Right lobe of liver (tissue), 6 donors: Measurements from ENCODE around the gene DYNLT2. TPM values are rescaled to one million over a fixed set of nuclear protein-coding genes. Genes with fewer than 3 reads are reported as not detected.
"Not testable (repeated sequence)": the region's sequence is repeated elsewhere in the genome, so short reads cannot be mapped to it uniquely, and the experiment has no call there.

ENCODE experiments used
- ATAC-seq, 4 donors: fragments of 200-7000 bp; cut with Tn5 transposase; one replicate each; pipeline ENCODE4 v1.9.1; 2020; ENCODE audit warnings: mild to moderate bottlenecking in 4 of 4, moderate library complexity in 4 of 4
- DNase-seq, 3 donors: peaks; one replicate each; pipeline ENCODE4 v3.0.0-alpha.2; 2020
- H3K27ac ChIP-seq, 3 donors: fragments of 200-600 bp; one replicate each; pipeline ENCODE4 v1.8.0; 2022
- H3K27me3 ChIP-seq, 2 donors: fragments of 200-600 bp; one replicate each; pipeline ENCODE4 v1.8.0; 2022
- H3K36me3 ChIP-seq, 4 donors: fragments of 200-600 bp; sonication (generic) in 1 of 4; one replicate each; pipeline versions ENCODE4 v1.5.1 to v1.8.0; 2017 to 2022; ENCODE audit warnings: control low read depth in 1 of 4
- H3K4me1 ChIP-seq, 4 donors: fragments of 200-600 bp; sonication (generic) in 1 of 4; one replicate each; pipeline versions ENCODE4 v1.5.1 to v1.8.0; 2017 to 2022; ENCODE audit warnings: control low read depth in 1 of 4
- H3K4me3 ChIP-seq, 3 donors: fragments of 200-600 bp; one replicate each; pipeline ENCODE4 v1.8.0; 2022
- H3K9me3 ChIP-seq, 4 donors: fragments of 200-600 bp; sonication (generic) in 1 of 4; one replicate each; pipeline versions ENCODE4 v1.5.1 to v1.8.0; 2017 to 2022; ENCODE audit warnings: control low read depth in 1 of 4
- POLR2A ChIP-seq: fragments of 450-650 bp; IDR thresholded peaks from one replicate; pipeline ENCODE4 v1.6.1; 2017; ENCODE audit warnings: antibody characterized with exemption, mild to moderate bottlenecking
- WGBS: methylation state at CpG from one replicate; pipeline ENCODE4 v1.1.6; 2018; ENCODE audit warnings: low coverage, low lambda C conversion rate; ENCODE audit not compliant: insufficient coverage; ENCODE audit errors: missing lambda C conversion rate; 5-methylcytosine and 5-hydroxymethylcytosine counted together
- intact Hi-C, 2 donors: fragments of 100-400 bp; cut with DNase I; formaldehyde crosslinking; loops; one replicate each; pipeline versions ENCODE4 v1.11.2 to v1.14.1; 2022
- total RNA-seq, 6 experiments: library from RNA; depleted of rRNA in 2 of 6; stranded (reverse); fragments of >200 nt in 2 of 6; fragmentation: NEBNext Ultra II Directional in 3 of 6; extraction: Animal tissue kit (Norgen Biotek cat#: 25700) in 3 of 6; gene quantifications; one replicate each; pipeline versions ENCODE4 v1.1.0 to v1.2.4, GENCODE V29; 2016 to 2023
- TF ChIP-seq, protein P1 (sequence below), 4 donors: fragments of 200-600 bp in 3 of 4; fragments of 450-650 bp in 1 of 4; IDR thresholded peaks; one replicate each; pipeline versions ENCODE4 v1.5.1 to v1.8.0; 2016 to 2022; ENCODE audit warnings: antibody characterized with exemption in 4 of 4, mild to moderate bottlenecking in 2 of 4
- donor health status: DM: no; HTN: yes; CAD: no.
- donor health status: DM: no; HTN: no; CAD: no.
- donor health status: DM: no; HTN: no; CAD: no.
- donor health status: DM: no; HTN: yes; CAD: no.
- donor health status: DM: no; HTN: yes; CAD: no.

The DYNLT2 gene
- total RNA-seq, 6 experiments from 2014 or later: 0.43 to 0.82 (median 0.68) TPM

DNA sequence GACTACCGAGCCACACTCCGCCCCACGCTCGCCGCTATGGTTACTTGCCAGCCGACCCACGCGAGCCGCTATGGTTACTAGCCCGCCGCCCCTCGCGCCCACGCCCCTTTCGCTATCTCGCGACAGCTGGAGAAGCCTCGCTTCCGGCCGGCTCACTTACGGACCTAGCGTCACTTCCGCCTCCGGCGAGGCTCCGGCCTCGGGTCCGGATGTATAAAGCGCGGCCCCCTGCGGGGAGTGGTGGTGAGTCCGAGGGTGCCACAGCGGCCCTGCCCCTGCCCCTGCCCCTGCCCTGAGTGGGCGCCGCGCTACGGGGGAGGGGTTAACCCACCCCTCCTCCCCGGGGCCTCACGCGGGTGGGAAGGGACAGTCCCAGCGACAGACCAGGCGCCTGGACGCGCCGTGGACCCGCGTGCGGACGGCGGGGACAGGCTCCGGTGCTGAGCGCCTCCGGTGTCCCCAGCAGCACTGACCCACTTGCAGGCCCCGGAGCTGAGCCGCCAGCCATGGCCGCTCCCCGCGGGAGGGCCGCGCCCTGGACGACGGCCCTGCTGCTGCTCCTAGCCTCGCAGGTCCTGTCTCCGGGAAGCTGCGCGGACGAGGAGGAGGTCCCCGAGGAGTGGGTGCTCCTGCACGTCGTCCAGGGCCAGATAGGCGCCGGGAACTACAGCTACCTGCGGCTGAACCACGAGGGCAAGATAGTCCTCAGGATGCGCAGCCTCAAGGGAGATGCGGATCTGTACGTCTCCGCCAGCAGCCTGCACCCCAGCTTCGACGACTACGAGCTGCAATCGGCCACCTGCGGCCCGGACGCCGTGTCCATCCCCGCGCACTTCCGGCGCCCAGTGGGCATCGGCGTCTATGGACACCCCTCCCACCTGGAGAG is 49.2 kb downstream of the DYNLT2 start, which contains the start of the genes C6orf120 and WDR27:
Gene C6orf120 (plus strand): TSS at position 173 of the 886 bp plus-strand sequence. CDS start 334 bp downstream, at position 507.
Gene WDR27 (minus strand): TSS at position 76 of the 886 bp plus-strand sequence. CDS start 13,024 bp downstream, outside the sequence.
- ATAC-seq (peak; percentile 95 to 97 (median 96)), DNase-seq (peak; percentile 98)
- intact Hi-C loops: no loop called here
- TF ChIP-seq, protein P1, sequence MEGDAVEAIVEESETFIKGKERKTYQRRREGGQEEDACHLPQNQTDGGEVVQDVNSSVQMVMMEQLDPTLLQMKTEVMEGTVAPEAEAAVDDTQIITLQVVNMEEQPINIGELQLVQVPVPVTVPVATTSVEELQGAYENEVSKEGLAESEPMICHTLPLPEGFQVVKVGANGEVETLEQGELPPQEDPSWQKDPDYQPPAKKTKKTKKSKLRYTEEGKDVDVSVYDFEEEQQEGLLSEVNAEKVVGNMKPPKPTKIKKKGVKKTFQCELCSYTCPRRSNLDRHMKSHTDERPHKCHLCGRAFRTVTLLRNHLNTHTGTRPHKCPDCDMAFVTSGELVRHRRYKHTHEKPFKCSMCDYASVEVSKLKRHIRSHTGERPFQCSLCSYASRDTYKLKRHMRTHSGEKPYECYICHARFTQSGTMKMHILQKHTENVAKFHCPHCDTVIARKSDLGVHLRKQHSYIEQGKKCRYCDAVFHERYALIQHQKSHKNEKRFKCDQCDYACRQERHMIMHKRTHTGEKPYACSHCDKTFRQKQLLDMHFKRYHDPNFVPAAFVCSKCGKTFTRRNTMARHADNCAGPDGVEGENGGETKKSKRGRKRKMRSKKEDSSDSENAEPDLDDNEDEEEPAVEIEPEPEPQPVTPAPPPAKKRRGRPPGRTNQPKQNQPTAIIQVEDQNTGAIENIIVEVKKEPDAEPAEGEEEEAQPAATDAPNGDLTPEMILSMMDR (IDR thresholded peaks at IDR 0.05): peak in 1 of 4 donors; percentile 9
- peak; percentile 97 for TF ChIP-seq POLR2A
- Histone ChIP-seq H3K9me3 (no peaks in the 10 kb centered on the region), H3K4me3 (peak within 1 kb of the TSS; percentile 70 to 95 (median 89)), H3K4me1 (peaks cover 0 to 24% (median 12%) of the 10 kb centered on the region in 4 donors), H3K36me3 (no peaks in the 10 kb centered on the region), H3K27me3 (no peaks in the 10 kb centered on the region), H3K27ac (peak within 1 kb of the TSS; percentile 68 to 90 (median 79))
- WGBS: 3% methylated on average over 7 of the region's 92 CpGs

GRCh38 chr6:169701311-169701953 is 49.9 kb downstream of the DYNLT2 start:
- peaks cover 0 to 24% (median 12%) of the 10 kb centered on the region in 4 donors for H3K4me1 ChIP-seq
- H3K36me3 ChIP-seq: no peaks in the 10 kb centered on the region
- H3K27ac ChIP-seq: peak overlapping the region; percentile 68 to 90 (median 79)
- no peaks in the 10 kb centered on the region for H3K9me3 ChIP-seq
- TF ChIP-seq, protein P1 (IDR thresholded peaks at IDR 0.05): no peak
- no peak for TF ChIP-seq POLR2A
- intact Hi-C loops: no loop called here
- ATAC-seq (peak; percentile 1 to 7 (median 6)), DNase-seq (peak in 1 of 3 donors; percentile 49)
- under 1% methylated on average over 35 of the region's 54 CpGs for WGBS
- H3K27me3 ChIP-seq: no peaks in the 10 kb centered on the region
- peak overlapping the region; percentile 70 to 95 (median 89) for H3K4me3 ChIP-seq

- ATAC-seq: no peak
- no peaks in the 10 kb centered on the region for H3K9me3 ChIP-seq
Observed at GRCh38 chr6:169700296-169700695, 51.1 kb downstream of the DYNLT2 start.

DNA sequence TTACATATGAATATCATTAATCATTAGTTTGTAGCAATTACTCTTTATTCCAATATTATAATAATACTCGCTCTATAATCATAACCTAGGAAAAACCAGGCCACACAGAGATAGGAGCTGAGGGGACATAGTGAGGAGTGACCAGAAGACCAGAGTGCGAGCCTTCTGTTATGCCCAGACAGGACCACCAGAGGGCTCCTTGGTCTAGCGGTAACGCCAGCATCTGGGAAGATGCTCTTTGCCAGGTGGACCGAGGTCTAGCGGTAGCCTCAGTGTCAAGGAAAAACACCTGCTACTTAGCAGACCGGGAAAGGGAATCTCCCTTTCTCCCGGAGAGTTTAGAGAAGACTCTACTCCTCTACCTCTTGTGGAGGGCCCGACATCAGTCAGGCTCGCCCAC is 54.3 kb downstream of the DYNLT2 start:
- DNase-seq, H3K27me3 ChIP-seq, H3K36me3 ChIP-seq, H3K9me3 ChIP-seq, H3K4me1 ChIP-seq, ATAC-seq, H3K27ac ChIP-seq, H3K4me3 ChIP-seq, intact Hi-C loops: not testable (repeated sequence)
- TF ChIP-seq, protein P1 (IDR thresholded peaks at IDR 0.05): peak in 3 of 4 donors; percentile 19 to 37 (median 36)
- 69% methylated on average over 7 of the region's 10 CpGs for WGBS

More at GRCh38 chr6:169700296-169700695, 51.1 kb downstream of the DYNLT2 start:
- intact Hi-C loops: no loop called here
- Histone ChIP-seq H3K36me3 (no peaks in the 10 kb centered on the region), H3K4me1 (peaks cover 0 to 24% (median 12%) of the 10 kb centered on the region in 4 donors), H3K27me3 (no peaks in the 10 kb centered on the region), H3K4me3 (no peak overlapping the region), H3K27ac (no peak overlapping the region)
- TF ChIP-seq POLR2A: no peak
- TF ChIP-seq, protein P1 (IDR thresholded peaks at IDR 0.05): no peak
- 48% methylated on average over 5 of the region's 5 CpGs for WGBS
- DNase-seq: no peak
